A673 (cell line): ENCODE results near the gene VWF. TPM values are rescaled to one million over a fixed set of nuclear protein-coding genes. Genes with fewer than 3 reads are reported as not detected.

Source experiments
- BruUV-seq: library from RNA; stranded (reverse); fragments of 400-500 nt; replicated peaks from 2 replicates; lab custom pipeline; 2021; lab: Mats Ljungman, UMichigan
- CTCF ChIA-PET: fragments of 300-600 bp; sonication (Branson Sonifier 250); formaldehyde crosslinking; loops from one replicate; lab custom pipeline; 2022; ENCODE audit warnings: antibody characterized with exemption; lab: Charles Lee
- POLR2A ChIA-PET: fragments of 300-600 bp; sonication (Branson Sonifier 250); formaldehyde crosslinking; loops from one replicate; lab custom pipeline; 2022; ENCODE audit warnings: antibody characterized with exemption; ENCODE audit not compliant: low non-redundant PET; lab: Charles Lee
- DNase-seq: peaks from one replicate; pipeline ENCODE4 v3.0.0-alpha.2; 2015; ENCODE audit warnings: low spot score
- H3K27ac ChIP-seq: fragments of 200-600 bp; sonication (generic); 2 replicates; pipeline ENCODE4 v1.5.1; 2016; ENCODE audit warnings: mixed run types, low read depth, mild to moderate bottlenecking, mixed read lengths, antibody characterized with exemption, low read length; ENCODE audit not compliant: poor library complexity, severe bottlenecking
- H3K27me3 ChIP-seq: fragments of 200-600 bp; sonication (generic); replicated peaks from 2 replicates; pipeline ENCODE4 v1.6.1; 2017; ENCODE audit warnings: mixed run types, low read depth, mild to moderate bottlenecking, mixed read lengths, antibody characterized with exemption, low read length; ENCODE audit not compliant: insufficient read depth, poor library complexity
- H3K36me3 ChIP-seq: fragments of 200-600 bp; sonication (generic); 2 replicates; pipeline ENCODE4 v1.6.1; 2016; ENCODE audit warnings: mixed run types, mild to moderate bottlenecking, mixed read lengths, antibody characterized with exemption, low read length; ENCODE audit not compliant: insufficient read depth, poor library complexity, severe bottlenecking
- H3K4me1 ChIP-seq: fragments of 200-600 bp; sonication (generic); 2 replicates; pipeline ENCODE4 v1.6.1; 2017; ENCODE audit warnings: mixed run types, mild to moderate bottlenecking, mixed read lengths, antibody characterized with exemption, low read length; ENCODE audit not compliant: insufficient read depth, poor library complexity, severe bottlenecking
- H3K4me3 ChIP-seq: fragments of 200-600 bp; sonication (generic); 2 replicates; pipeline ENCODE4 v1.5.1; 2016; ENCODE audit warnings: low read depth, mixed run types, mild to moderate bottlenecking, mixed read lengths, low read length; ENCODE audit not compliant: poor library complexity, severe bottlenecking
- H3K9me3 ChIP-seq: fragments of 200-600 bp; sonication (generic); 2 replicates; pipeline ENCODE4 v1.6.1; 2016; ENCODE audit warnings: mixed run types, low read depth, mild to moderate bottlenecking, mixed read lengths, antibody characterized with exemption, low read length; ENCODE audit not compliant: poor library complexity, severe bottlenecking
- CTCF ChIP-seq: fragments of 300-800, 200-600 bp; sonication (generic); conservative IDR thresholded peaks from 2 replicates; pipeline ENCODE4 v1.5.1; 2017; ENCODE audit warnings: low read depth, mild to moderate bottlenecking, antibody characterized with exemption, low read length, moderate library complexity, mixed read lengths
- EZH2 ChIP-seq: fragments of 200-600 bp; sonication (generic); IDR thresholded peaks from 2 replicates; pipeline ENCODE4 v1.6.1; 2017; ENCODE audit warnings: borderline replicate concordance, low read depth, mild to moderate bottlenecking, mixed read lengths, antibody characterized with exemption, low read length; ENCODE audit not compliant: poor library complexity, severe bottlenecking
- intact Hi-C: fragments of 100-400 bp; cut with micrococcal nuclease; formaldehyde crosslinking; loops from one replicate; pipeline ENCODE4 v1.10.0; 2022; ENCODE audit not compliant: unreplicated experiment
- total RNA-seq: library from RNA; stranded (reverse); gene quantifications from 2 replicates; pipeline ENCODE4 v1.2.3, GENCODE V29; 2021

Gene VWF
- total RNA-seq, 1 experiment from 2014 or later: not detected

- intact Hi-C loops: no loop called here
- H3K4me1 ChIP-seq: no peaks in the 10 kb centered on the region
- H3K9me3 ChIP-seq: no peaks in the 10 kb centered on the region
- H3K27me3 ChIP-seq: peaks cover 3% of the 10 kb centered on the region
- ChIA-PET CTCF (no interaction called here), POLR2A (interaction anchor here (0.6 kb wide), 1 partner anchor 174 kb away, joined by 4 read pairs; no protein-coding TSS in a partner anchor)
- H3K36me3 ChIP-seq: no peaks in the 10 kb centered on the region
- TF ChIP-seq CTCF (no peak), EZH2 (no peak)
- no peak overlapping the region for H3K27ac ChIP-seq
- BruUV-seq: no TSS peak
- H3K4me3 ChIP-seq: no peak overlapping the region
- no peak for DNase-seq
These were observed 30.7 kb downstream of the VWF start for GRCh38 chr12:6093764-6094163.

GRCh38 chr12:6092784-6093722 is 31.4 kb downstream of the VWF start:
- POLR2A ChIA-PET: no interaction called here
- CTCF ChIA-PET: no interaction called here
- H3K27ac ChIP-seq: no peak overlapping the region
- H3K9me3 ChIP-seq: no peaks in the 10 kb centered on the region
- intact Hi-C loops: no loop called here
- BruUV-seq: no TSS peak
- no peaks in the 10 kb centered on the region for H3K36me3 ChIP-seq
- H3K4me1 ChIP-seq: no peaks in the 10 kb centered on the region
- H3K27me3 ChIP-seq: peaks cover 3% of the 10 kb centered on the region
- no peak overlapping the region for H3K4me3 ChIP-seq
- no peak for DNase-seq
- TF ChIP-seq CTCF: no peak
- TF ChIP-seq EZH2: no peak

GRCh38 chr12:6091786-6092566 is 32.5 kb downstream of the VWF start:
- Histone ChIP-seq H3K27me3 (no peaks in the 10 kb centered on the region), H3K27ac (no peak overlapping the region), H3K9me3 (no peaks in the 10 kb centered on the region), H3K4me1 (no peaks in the 10 kb centered on the region), H3K4me3 (no peak overlapping the region), H3K36me3 (no peaks in the 10 kb centered on the region)
- no peak for TF ChIP-seq CTCF
- no peak for TF ChIP-seq EZH2
- intact Hi-C loops: no loop called here
- DNase-seq: no peak
- ChIA-PET POLR2A (no interaction called here), CTCF (no interaction called here)
- BruUV-seq: no TSS peak
